HG02623 (cell line): ENCODE data around the gene KLHL3.

Experiments used
- ATAC-seq: cut with Tn5 transposase; IDR thresholded peaks from one replicate; pipeline ENCODE4 v1.9.1; 2021; ENCODE audit warnings: moderate library complexity; ENCODE audit not compliant: unreplicated experiment

Gene KLHL3

DNA sequence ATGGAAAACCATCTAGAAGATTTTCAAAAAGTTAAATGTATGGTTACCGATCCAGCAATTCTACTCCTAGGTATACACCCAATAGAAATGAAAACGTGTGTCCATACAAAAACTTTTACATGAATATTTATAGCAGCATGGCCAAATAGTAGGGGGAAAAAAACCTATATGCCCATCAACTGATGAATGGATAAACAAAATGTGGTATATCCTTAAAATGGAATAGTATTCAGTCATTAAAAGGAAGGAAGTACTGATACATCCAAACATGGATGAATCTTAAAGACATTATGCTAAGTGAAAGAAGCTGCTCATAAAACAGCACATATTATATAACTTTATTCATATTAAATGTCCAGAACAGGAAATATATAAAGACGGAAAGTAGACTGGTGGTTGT lies 143.6 kb downstream of the KLHL3 start:
- ATAC-seq, result no peak

DNA sequence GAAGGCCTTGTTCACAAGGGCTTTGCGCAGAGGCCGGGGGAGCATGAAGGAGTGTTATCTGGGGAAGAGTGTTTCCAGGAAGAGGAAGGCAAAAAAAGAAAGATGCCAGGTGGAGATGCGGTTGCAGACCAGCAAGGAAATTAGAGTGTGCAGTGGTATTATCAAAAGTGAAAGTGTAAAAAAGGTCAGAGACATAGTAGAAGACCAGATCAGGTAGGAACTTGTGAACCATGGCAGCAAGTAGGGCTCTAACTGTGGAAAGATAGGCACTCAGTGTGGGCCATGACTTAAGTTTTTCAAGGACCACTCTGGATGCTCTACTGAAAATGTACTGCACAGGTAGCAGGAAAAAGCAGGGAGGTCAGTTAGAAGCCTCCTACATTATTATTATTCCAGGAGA lies 146.7 kb downstream of the KLHL3 start:
- no peak for ATAC-seq

DNA sequence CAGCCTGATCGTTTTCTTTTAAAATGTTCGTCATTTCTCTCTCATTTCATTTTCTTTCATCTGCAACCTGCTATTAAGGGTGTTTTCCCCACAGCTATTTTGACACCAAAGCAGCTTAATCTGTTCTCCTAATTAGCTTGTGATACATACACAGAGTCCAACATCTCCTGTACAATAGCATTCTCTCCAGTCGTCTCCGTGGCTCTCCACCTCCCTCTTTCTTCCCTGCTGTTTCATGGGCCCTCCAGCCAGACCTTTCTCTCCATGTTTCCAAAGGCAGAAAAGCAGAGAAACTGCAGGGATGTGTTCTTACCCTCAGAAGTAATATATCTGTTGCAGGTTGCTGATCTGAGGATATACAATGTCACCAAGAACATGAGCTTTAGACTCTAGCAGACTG lies 148.0 kb downstream of the KLHL3 start:
- no peak for ATAC-seq

DNA sequence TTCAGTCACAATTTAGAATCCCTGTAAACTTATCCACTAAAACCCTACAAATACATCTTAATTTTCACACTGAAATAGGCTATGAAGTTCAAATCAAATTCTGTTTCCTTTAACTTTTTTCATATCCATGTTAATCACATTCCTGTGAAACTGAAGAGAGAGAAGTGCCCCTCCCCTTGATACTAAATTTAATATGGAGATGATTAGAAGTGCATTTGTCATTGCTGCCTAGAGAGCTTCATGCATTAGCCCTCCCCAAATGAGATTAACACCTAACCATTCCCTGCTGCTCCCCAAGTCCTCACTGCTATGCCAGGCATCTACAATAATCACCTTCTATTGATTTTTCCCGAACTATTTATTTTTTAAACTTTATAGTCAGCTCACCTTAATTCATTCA lies 151.6 kb downstream of the KLHL3 start:
- ATAC-seq, result no peak

DNA sequence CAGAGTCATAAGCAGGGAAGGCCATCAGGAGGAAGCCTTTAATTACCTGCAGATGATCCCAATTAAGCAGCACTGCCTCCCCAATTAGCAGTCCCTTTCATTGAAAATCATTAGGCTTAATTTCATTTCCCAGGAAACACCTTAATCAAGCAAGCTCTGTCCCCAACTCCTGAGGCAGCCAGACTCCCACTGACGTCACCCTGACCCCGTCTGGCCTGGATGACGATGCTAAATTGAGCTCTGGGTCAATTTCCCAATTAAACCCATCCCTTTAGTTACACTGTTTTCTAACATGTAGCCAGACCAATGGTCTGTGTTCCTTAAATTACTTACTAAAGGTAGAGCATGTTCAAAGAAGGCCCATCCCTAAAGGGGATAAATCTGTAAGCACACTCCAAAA lies 152.8 kb downstream of the KLHL3 start:
- ATAC-seq, result no peak

DNA sequence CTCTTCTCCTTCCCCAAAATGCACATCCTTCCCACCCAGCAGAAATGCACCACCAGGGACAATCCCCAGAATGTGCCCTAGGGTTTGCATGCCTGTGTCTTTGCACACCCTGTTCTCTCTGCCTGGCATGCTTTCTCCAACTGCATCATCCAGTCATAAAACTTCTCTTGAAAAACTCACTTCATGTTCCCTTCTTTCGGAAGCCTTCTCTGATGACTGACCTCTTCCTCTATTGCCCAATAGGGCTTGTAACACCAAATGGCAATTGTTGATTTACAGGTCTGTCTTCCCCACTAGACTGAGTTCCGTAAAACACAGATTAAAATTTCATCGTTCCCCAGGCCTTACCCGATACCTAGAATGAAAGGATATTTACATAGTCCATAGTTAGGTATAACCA lies 153.7 kb downstream of the KLHL3 start:
- no peak for ATAC-seq

DNA sequence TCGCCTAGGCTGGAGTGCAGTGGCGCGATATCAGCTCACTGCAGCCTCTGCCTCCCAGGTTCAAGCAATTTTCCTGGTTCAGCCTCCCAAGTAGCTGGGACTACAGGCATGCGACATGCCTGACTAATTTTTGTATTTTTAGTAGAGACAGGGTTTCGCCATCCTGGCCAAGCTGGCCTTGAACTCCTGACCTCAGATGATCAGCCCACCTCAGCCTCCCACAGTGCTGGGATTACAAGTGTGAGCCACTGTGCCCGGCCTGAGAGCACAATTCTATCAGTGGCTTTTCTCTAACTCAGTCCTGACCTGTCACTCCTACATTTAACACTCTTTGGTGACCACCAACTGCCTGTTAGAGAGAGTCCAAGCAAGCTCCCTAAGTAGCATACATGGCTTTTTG lies 154.1 kb downstream of the KLHL3 start:
- ATAC-seq, result no peak

DNA sequence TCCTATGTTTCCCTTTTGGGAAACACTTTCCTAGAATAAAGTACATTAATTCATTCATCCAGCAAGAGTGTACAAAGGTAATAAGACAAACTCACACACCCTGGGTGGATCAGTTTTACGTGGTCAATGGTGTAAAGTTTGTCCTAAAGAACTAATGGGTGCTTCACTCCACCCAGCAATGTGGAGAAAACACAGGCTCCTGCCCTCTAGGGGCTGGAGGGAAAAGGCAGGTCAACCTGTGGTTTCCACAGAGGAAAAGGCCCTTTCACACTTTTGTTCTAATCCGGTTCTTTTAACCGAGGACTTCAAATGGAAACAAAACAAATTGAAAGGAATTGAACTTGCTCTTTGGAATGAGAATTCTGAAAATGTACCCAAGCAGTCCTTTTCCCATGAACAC lies 155.9 kb downstream of the KLHL3 start:
- ATAC-seq, result no peak

DNA sequence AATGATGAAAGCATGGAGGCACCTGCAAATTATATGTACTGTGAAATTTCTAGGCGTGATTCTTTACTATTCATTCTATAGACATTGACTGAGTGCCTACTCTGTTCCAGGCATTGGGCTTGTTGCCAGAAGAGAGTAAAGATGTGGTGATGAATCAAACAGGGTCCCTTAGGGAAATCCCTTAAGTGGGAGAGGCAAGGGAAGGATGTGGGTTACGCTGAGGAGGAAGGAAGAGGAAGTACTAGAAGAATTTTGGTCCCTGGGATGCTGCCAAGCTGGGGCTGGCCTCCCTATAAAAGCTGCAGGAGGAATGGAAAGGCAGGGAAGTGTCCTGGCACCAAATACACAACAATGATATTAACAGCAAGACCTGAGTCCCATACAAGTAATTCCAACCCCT lies 160.0 kb downstream of the KLHL3 start:
- no peak for ATAC-seq

DNA sequence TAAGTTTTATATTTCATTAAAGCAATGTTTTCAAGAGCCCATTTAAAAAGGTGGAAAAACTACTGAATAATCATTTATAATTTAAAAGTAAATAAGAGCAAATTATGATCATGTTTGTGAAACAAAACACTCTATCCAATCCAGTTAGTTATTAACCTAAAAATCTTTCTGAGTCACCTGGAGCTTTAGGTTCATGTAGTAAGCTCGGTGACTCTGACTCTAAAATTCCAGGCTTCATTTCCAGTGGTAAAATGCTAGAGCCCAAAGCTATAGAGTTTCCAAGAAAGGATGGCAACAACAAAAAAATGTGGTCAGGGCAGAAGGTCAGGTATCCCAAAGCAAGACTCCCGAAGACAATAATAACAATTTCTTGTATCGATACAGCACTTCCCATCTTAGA lies 160.7 kb downstream of the KLHL3 start:
- ATAC-seq, result no peak

DNA sequence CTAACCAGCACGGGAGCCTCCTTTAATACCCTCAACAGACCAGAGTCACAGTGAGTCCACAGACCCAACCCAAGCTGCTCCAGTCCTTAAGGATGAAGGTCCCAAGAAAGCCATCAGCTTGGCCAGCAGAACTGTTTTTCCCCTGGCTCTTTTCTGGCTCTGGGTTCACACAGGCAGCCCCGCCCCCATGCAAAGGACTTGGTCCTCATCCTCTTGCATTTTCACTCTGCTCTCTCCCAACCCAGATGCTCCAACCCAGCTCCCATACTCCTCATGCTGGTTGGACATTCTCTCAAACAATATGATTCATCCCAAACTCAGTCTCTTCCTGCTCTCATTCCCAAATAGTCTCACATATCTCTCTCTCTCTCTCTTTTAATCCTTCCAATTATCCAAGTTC lies 162.5 kb downstream of the KLHL3 start:
- no peak for ATAC-seq

DNA sequence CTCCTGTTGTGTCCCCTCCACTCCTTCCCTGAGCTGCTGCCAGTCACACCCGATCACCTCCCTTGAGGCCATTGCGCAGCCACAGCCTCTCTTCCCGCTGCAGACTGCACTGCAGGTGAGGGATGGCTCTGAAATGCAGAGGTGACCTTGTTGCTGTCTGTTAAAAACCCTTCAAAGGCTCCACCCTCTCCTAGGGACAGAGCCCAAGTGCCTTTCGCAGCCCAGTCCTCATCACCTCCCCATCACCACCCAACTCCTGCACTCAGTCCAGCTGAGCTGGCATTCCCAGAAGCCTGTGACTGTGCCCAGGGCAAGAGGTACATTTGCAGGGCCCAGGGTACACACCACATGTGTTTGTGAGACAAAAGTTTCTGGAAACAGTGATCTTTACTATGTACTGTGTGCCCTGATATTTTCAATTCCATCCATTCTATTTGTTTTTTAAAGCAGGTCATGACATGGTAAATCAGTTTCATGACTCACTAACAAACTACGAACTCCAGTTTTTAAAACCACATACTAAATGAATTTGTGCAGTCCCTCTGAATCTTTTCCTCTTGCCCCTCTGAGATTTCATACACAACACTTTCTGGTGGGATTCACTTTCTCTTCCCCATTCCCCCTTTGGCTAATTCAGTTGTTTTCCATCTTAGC lies 163.7 kb downstream of the KLHL3 start:
- no peak for ATAC-seq

DNA sequence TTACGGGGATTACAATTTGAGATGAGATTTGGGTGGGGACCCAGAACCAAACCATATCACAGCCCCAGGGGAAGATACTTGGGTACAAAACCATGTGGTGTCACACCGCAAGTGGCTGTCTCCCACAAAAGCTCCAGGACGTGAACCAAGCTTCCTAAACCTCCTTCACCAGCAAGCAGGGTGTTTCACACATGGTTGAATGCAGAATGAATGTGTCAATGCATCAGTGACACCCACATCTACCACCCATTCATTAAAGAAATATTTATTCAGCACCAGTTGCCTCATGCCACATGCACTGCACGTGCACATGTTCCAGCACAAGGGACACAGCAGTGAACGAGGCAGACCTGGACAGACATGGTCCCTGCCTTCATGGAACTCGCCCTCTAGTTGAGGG lies 165.8 kb downstream of the KLHL3 start:
- ATAC-seq, result no peak
